ENCODE results near the gene DHRS4L2. TPM values are rescaled to one million over a fixed set of nuclear protein-coding genes. Genes with fewer than 3 reads are reported as not detected.
"Not testable (repeated sequence)": the region's sequence is repeated elsewhere in the genome, so short reads cannot be mapped to it uniquely, and the experiment has no call there.

DHRS4L2 gene
- total RNA-seq, 3 donors from 2014 or later = 13.4 to 22.9 (median 16.8) TPM

DNA sequence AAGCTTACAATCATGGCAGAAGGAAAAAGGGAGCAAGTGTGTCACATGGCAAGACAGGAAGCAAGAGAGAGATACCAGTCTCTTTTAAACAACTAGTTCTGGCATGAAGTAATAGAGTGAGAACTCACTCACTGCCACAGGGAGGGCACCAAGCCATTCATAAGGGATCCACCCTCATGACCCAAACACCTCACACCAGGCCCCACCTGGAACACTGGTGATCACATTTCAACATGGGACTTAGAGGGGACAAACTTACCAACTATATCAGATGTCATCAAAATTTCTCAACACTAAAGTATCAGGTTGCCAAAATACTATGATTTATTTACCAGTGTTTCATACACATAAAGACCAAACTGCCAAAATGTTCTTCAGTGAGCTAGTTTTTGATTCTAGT lies 27.8 kb upstream of the DHRS4L2 start:
- intact Hi-C loops (cut with DNase I; ENCODE audit: low total_unique reads); H3K4me1 ChIP-seq; H3K36me3 ChIP-seq; H3K27ac ChIP-seq; H3K27me3 ChIP-seq; H3K9me3 ChIP-seq; H3K4me3 ChIP-seq; DNase-seq (ENCODE audit: low spot score in 2 of 2): not testable (repeated sequence)

GRCh38 chr14:23961704-23962103 lies 27.0 kb upstream of the DHRS4L2 start:
- H3K9me3 ChIP-seq; H3K27ac ChIP-seq; intact Hi-C loops (cut with DNase I; ENCODE audit: low total_unique reads); H3K36me3 ChIP-seq; H3K4me3 ChIP-seq; H3K27me3 ChIP-seq; DNase-seq (ENCODE audit: low spot score in 2 of 2); H3K4me1 ChIP-seq: not testable (repeated sequence)

- H3K4me1 ChIP-seq; DNase-seq (ENCODE audit: low spot score in 2 of 2); H3K9me3 ChIP-seq; H3K27ac ChIP-seq; H3K27me3 ChIP-seq; H3K36me3 ChIP-seq; intact Hi-C loops (cut with DNase I; ENCODE audit: low total_unique reads): not testable (repeated sequence)
- peak overlapping the region in 1 of 3 donors; percentile 68 for H3K4me3 ChIP-seq
Measured at GRCh38 chr14:23969130-23969480, 19.6 kb upstream of the DHRS4L2 start.

DNA sequence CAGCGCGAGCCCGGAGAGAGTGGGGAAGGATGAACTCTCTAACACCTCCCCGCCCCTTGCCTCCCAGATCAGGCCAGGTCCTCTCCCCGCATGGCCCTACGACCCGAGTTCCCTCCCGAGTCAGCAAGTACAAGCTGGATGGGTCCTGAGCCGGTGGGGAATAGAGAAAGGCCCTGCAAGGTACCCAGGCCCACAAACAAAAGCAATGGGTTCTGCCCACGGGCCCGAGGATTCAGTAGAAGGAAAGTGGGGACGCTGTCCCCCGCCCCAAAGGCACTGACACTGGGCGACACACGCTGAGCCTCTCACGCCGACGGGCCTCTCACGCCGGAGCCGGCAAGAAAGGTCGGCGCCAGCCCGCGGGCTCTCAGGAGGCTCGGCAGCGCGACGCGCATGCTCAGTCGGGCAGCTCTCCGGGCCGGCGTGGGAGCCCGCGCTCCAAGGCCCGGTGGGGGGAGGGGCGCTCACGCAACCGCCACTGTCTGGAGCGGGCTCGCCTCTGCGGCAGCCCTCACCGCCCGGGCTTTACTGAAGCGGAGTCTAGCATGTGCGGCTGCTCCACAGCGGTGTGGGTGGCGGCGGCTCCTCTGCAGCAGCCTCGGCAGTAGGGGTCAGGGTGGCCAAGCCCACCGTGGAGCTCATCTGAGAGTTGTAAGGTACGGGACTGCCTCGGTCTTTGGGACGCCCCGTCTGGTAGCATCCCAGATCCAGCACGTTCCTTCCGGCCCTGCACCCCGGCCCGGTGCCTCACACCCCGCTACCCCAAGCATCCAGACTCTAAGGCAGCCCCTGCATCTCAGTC lies 19.0 kb upstream of the DHRS4L2 start:
- DNase-seq (ENCODE audit: low spot score in 2 of 2); H3K4me1 ChIP-seq; H3K27me3 ChIP-seq; H3K36me3 ChIP-seq; intact Hi-C loops (cut with DNase I; ENCODE audit: low total_unique reads); H3K9me3 ChIP-seq: not testable (repeated sequence)
- Histone ChIP-seq H3K27ac (peak overlapping the region in 1 of 2 donors; percentile 74), H3K4me3 (peak overlapping the region; percentile 35 to 68 (median 50))

DNA sequence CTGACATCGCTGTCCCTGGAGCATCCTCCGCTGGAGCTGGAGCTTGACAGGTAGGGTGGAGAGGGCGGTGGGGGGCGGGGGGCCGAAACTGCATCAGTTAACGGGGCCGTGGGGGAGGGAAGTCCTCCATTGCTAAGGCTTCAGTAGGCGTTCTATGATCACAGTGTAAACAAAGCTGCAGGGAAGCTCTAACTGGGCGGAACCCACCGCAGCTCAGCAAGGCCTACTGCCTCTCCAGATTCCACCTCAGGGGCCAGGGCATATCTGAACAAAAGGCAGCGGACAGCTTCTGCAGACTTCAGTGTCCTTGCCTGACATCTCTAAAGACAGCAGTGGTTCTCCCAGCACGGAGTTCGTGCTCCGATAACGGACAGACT lies 18.5 kb upstream of the DHRS4L2 start:
- intact Hi-C loops (cut with DNase I; ENCODE audit: low total_unique reads); DNase-seq (ENCODE audit: low spot score in 2 of 2); H3K9me3 ChIP-seq; H3K4me1 ChIP-seq; H3K36me3 ChIP-seq; H3K27ac ChIP-seq; H3K27me3 ChIP-seq: not testable (repeated sequence)
- H3K4me3 ChIP-seq = peak overlapping the region in 2 of 3 donors; percentile 50 to 68

GRCh38 chr14:23973178-23973577 lies 15.6 kb upstream of the DHRS4L2 start:
- H3K4me1 ChIP-seq; H3K36me3 ChIP-seq; intact Hi-C loops (cut with DNase I; ENCODE audit: low total_unique reads); H3K4me3 ChIP-seq; H3K27ac ChIP-seq; H3K27me3 ChIP-seq; DNase-seq (ENCODE audit: low spot score in 2 of 2); H3K9me3 ChIP-seq: not testable (repeated sequence)

- H3K27ac ChIP-seq; H3K4me3 ChIP-seq; H3K36me3 ChIP-seq; H3K27me3 ChIP-seq; intact Hi-C loops (cut with DNase I; ENCODE audit: low total_unique reads); DNase-seq (ENCODE audit: low spot score in 2 of 2); H3K9me3 ChIP-seq; H3K4me1 ChIP-seq: not testable (repeated sequence)
Measured at GRCh38 chr14:23974041-23974440, 14.7 kb upstream of the DHRS4L2 start.

DNA sequence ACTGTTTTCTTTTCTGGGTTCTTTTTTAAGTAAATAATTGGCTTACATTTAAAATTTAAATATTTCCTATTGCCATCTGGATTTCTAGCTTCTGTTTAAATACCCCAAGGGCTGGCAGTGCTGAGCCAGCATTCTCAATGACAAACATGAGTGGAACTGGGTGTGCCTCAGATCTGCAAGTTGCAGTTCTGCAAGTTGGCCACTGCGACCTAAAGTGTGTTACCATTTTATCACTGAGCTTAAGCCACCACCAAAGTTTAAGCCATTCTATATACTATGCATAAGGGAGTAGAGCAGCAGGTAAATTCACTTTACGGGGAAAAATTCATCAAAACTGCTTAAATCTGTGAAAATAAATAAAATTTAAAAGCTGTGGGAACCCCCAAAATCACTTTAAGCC lies 11.5 kb upstream of the DHRS4L2 start:
- H3K9me3 ChIP-seq; H3K36me3 ChIP-seq; intact Hi-C loops (cut with DNase I; ENCODE audit: low total_unique reads); H3K4me1 ChIP-seq; H3K27me3 ChIP-seq; H3K4me3 ChIP-seq; H3K27ac ChIP-seq: not testable (repeated sequence)
- TF ChIP-seq, protein P1, sequence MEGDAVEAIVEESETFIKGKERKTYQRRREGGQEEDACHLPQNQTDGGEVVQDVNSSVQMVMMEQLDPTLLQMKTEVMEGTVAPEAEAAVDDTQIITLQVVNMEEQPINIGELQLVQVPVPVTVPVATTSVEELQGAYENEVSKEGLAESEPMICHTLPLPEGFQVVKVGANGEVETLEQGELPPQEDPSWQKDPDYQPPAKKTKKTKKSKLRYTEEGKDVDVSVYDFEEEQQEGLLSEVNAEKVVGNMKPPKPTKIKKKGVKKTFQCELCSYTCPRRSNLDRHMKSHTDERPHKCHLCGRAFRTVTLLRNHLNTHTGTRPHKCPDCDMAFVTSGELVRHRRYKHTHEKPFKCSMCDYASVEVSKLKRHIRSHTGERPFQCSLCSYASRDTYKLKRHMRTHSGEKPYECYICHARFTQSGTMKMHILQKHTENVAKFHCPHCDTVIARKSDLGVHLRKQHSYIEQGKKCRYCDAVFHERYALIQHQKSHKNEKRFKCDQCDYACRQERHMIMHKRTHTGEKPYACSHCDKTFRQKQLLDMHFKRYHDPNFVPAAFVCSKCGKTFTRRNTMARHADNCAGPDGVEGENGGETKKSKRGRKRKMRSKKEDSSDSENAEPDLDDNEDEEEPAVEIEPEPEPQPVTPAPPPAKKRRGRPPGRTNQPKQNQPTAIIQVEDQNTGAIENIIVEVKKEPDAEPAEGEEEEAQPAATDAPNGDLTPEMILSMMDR (IDR thresholded peaks at IDR 0.05) = peak in 2 of 3 donors; percentile 14 to 37
- peak in 1 of 2 donors; percentile 52 for DNase-seq (ENCODE audit: low spot score in 2 of 2)

- not testable (repeated sequence) for H3K4me3 ChIP-seq; H3K36me3 ChIP-seq; H3K4me1 ChIP-seq; H3K9me3 ChIP-seq; H3K27ac ChIP-seq; H3K27me3 ChIP-seq; DNase-seq (ENCODE audit: low spot score in 2 of 2)
- intact Hi-C loops (cut with DNase I; ENCODE audit: low total_unique reads) = loop anchor here (10.0 kb wide), 1 partner anchor 53 kb away; no protein-coding TSS in a partner anchor
Measured at GRCh38 chr14:23981951-23982813, 6.5 kb upstream of the DHRS4L2 start.
